ENCODE data around the gene SYNE1. TPM values are rescaled to one million over a fixed set of nuclear protein-coding genes. Genes with fewer than 3 reads are reported as not detected.

Gene SYNE1
- total RNA-seq, 1 experiment from 2014 or later: 23.0 TPM

DNA sequence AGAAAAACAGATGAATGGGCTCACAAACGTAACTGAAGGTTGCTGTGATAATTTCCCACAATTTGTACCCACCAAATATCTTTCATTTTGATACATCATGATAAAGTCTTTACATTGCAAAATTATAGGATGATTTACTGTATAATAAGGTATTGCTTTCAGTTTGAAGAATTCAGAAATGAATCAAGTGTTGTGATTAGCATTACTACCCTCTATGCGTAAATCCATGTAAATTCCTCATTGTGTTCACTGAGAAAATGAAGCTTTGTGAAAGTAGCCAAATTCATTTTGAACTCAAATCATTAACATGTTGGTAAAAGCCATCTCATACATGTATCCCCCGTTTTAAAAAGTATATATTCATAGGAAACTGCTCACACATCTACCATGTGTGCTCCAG, 450.3 kb downstream of the SYNE1 start:
- Mint-ChIP-seq H3K27ac (ENCODE audit: unreplicated experiment) (no peak overlapping the region), H3K36me3 (ENCODE audit: insufficient read depth, unreplicated experiment) (no peaks in the 10 kb centered on the region), H3K4me3 (ENCODE audit: unreplicated experiment) (no peak overlapping the region), H3K4me1 (ENCODE audit: low read depth, unreplicated experiment) (no peaks in the 10 kb centered on the region), H3K9me3 (ENCODE audit: unreplicated experiment) (no peaks in the 10 kb centered on the region), H3K27me3 (ENCODE audit: insufficient read depth, unreplicated experiment) (no peaks in the 10 kb centered on the region)
- Histone ChIP-seq H3K27me3 (replicated peaks; ENCODE audit: control insufficient read depth, insufficient read depth, low read length) (no peaks in the 10 kb centered on the region), H3K4me3 (ENCODE audit: low read depth, low read length) (no peak overlapping the region), H3K36me3 (ENCODE audit: control insufficient read depth, insufficient read depth, low read length) (no peaks in the 10 kb centered on the region), H3K9me3 (no peaks in the 10 kb centered on the region), H3K4me1 (no peaks in the 10 kb centered on the region)
- POLR2A ChIA-PET: no interaction called here
- TF ChIP-seq, protein P1, sequence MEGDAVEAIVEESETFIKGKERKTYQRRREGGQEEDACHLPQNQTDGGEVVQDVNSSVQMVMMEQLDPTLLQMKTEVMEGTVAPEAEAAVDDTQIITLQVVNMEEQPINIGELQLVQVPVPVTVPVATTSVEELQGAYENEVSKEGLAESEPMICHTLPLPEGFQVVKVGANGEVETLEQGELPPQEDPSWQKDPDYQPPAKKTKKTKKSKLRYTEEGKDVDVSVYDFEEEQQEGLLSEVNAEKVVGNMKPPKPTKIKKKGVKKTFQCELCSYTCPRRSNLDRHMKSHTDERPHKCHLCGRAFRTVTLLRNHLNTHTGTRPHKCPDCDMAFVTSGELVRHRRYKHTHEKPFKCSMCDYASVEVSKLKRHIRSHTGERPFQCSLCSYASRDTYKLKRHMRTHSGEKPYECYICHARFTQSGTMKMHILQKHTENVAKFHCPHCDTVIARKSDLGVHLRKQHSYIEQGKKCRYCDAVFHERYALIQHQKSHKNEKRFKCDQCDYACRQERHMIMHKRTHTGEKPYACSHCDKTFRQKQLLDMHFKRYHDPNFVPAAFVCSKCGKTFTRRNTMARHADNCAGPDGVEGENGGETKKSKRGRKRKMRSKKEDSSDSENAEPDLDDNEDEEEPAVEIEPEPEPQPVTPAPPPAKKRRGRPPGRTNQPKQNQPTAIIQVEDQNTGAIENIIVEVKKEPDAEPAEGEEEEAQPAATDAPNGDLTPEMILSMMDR (IDR thresholded peaks at IDR 0.05; ENCODE audit: insufficient read depth in 1 of 2, low read depth in 1 of 2, low read length in 1 of 2, severe bottlenecking in 1 of 2, unreplicated experiment in 1 of 2): no peak
- CTCF ChIA-PET: no interaction called here
- intact Hi-C loops (cut with micrococcal nuclease; ENCODE audit: unreplicated experiment): no loop called here
- DNase-seq: no peak
- BruUV-seq (replicated peaks): no TSS peak

DNA sequence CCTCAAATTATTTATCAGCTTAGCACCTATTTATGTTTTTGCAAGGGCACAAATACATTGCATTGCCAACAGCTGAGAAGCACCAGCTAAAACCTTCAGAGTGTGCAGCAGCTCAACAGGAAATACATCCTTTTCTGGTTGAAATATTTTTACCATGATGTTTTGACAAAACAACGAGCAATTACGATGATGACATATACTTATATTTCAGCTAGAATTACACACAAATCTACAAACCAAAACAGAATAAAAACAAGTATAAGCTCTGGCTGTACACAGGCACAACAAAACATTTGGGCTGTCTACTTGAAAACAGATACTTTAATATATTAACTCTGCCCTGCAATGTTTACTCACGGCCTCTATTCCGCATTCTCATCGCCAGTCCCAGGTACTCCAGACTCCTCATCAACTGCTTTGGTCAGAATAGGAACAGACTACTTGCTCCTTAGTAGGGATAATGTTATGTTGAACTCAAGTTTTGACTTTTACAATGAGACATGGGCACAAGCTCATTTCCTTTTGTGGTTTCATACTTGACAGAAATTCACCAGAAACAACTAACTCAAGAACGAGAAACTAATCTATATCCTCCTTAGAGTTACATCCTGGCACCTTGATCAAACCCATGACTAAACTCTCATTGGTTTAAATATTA, 452.1 kb downstream of the SYNE1 start:
- Mint-ChIP-seq H3K27me3 (ENCODE audit: insufficient read depth, unreplicated experiment) (no peaks in the 10 kb centered on the region), H3K4me3 (ENCODE audit: unreplicated experiment) (no peak overlapping the region), H3K27ac (ENCODE audit: unreplicated experiment) (no peak overlapping the region), H3K36me3 (ENCODE audit: insufficient read depth, unreplicated experiment) (no peaks in the 10 kb centered on the region), H3K4me1 (ENCODE audit: low read depth, unreplicated experiment) (no peaks in the 10 kb centered on the region), H3K9me3 (ENCODE audit: unreplicated experiment) (no peaks in the 10 kb centered on the region)
- intact Hi-C loops (cut with micrococcal nuclease; ENCODE audit: unreplicated experiment): no loop called here
- TF ChIP-seq, protein P1 (IDR thresholded peaks at IDR 0.05; ENCODE audit: insufficient read depth in 1 of 2, low read depth in 1 of 2, low read length in 1 of 2, severe bottlenecking in 1 of 2, unreplicated experiment in 1 of 2): no peak
- Histone ChIP-seq H3K36me3 (ENCODE audit: control insufficient read depth, insufficient read depth, low read length) (no peaks in the 10 kb centered on the region), H3K4me3 (ENCODE audit: low read depth, low read length) (no peak overlapping the region), H3K9me3 (no peaks in the 10 kb centered on the region), H3K4me1 (no peaks in the 10 kb centered on the region), H3K27me3 (replicated peaks; ENCODE audit: control insufficient read depth, insufficient read depth, low read length) (no peaks in the 10 kb centered on the region)
- ChIA-PET POLR2A (no interaction called here), CTCF (no interaction called here)
- no peak for DNase-seq
- no TSS peak for BruUV-seq (replicated peaks)

DNA sequence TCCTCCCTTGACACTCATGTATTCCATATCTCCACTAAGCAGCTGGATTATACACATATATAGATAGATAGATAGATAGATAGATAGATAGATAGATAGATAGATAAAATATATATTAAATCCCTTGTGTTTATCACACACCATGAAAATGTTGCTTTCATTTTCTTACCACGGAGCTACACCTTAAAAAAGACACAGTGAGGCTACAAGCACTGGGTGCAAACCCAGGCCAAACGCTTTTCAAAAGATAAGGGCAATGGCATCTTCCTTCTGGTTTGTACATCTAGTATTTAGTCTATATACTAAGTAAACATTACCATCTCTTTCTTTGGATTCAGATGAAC, 452.6 kb downstream of the SYNE1 start:
- DNase-seq: no peak
- Histone ChIP-seq H3K27me3 (replicated peaks; ENCODE audit: control insufficient read depth, insufficient read depth, low read length) (no peaks in the 10 kb centered on the region), H3K4me1 (no peaks in the 10 kb centered on the region), H3K36me3 (ENCODE audit: control insufficient read depth, insufficient read depth, low read length) (no peaks in the 10 kb centered on the region), H3K9me3 (no peaks in the 10 kb centered on the region), H3K4me3 (ENCODE audit: low read depth, low read length) (no peak overlapping the region)
- CTCF ChIA-PET: no interaction called here
- H3K4me1 Mint-ChIP-seq (ENCODE audit: low read depth, unreplicated experiment): no peaks in the 10 kb centered on the region
- no peaks in the 10 kb centered on the region for H3K27me3 Mint-ChIP-seq (ENCODE audit: insufficient read depth, unreplicated experiment)
- no peaks in the 10 kb centered on the region for H3K36me3 Mint-ChIP-seq (ENCODE audit: insufficient read depth, unreplicated experiment)
- no peaks in the 10 kb centered on the region for H3K9me3 Mint-ChIP-seq (ENCODE audit: unreplicated experiment)
- TF ChIP-seq, protein P1 (IDR thresholded peaks at IDR 0.05; ENCODE audit: insufficient read depth in 1 of 2, low read depth in 1 of 2, low read length in 1 of 2, severe bottlenecking in 1 of 2, unreplicated experiment in 1 of 2): no peak
- no peak overlapping the region for H3K4me3 Mint-ChIP-seq (ENCODE audit: unreplicated experiment)
- BruUV-seq (replicated peaks): no TSS peak
- H3K27ac Mint-ChIP-seq (ENCODE audit: unreplicated experiment): no peak overlapping the region
- intact Hi-C loops (cut with micrococcal nuclease; ENCODE audit: unreplicated experiment): no loop called here
- POLR2A ChIA-PET: no interaction called here

Data from Caco-2 (cell line).